ENCODE data around the gene PLA2G3. TPM values are rescaled to one million over a fixed set of nuclear protein-coding genes. Genes with fewer than 3 reads are reported as not detected.

The PLA2G3 gene
- total RNA-seq, 1 donor = 0.36 TPM

- H2AFZ ChIP-seq (ENCODE audit: low read length) = no peak overlapping the region
- no peak for TF ChIP-seq CTCF (IDR thresholded peaks at IDR 0.05; ENCODE audit: extremely low read depth, low read depth, low read length)
- H3K9me3 ChIP-seq (ENCODE audit: low read depth, low read length) = no peaks in the 10 kb centered on the region
- H3K4me2 ChIP-seq (ENCODE audit: insufficient read depth, low read length) = no peak overlapping the region
- peaks cover 75% of the 10 kb centered on the region for H3K79me2 ChIP-seq (ENCODE audit: insufficient read depth, low read length)
- H3K27me3 ChIP-seq (ENCODE audit: insufficient read depth, low read length) = no peaks in the 10 kb centered on the region
- no peak overlapping the region for H3K4me3 ChIP-seq (ENCODE audit: insufficient read depth, low read length)
- H3K27ac ChIP-seq (ENCODE audit: low read depth, low read length) = no peak overlapping the region
- H3K4me1 ChIP-seq (ENCODE audit: insufficient read depth, low read length) = peaks cover 4% of the 10 kb centered on the region
- peaks cover 95% of the 10 kb centered on the region for H3K36me3 ChIP-seq (ENCODE audit: insufficient read depth, low read length)
- H4K20me1 ChIP-seq (ENCODE audit: insufficient read depth, low read length) = peaks cover 62% of the 10 kb centered on the region
- peak; percentile 80 for DNase-seq (ENCODE audit: insufficient read length, low spot score, missing footprints)
Measured at GRCh38 chr22:31090217-31091085, 49.9 kb downstream of the PLA2G3 start.

- peaks cover 62% of the 10 kb centered on the region for H4K20me1 ChIP-seq (ENCODE audit: insufficient read depth, low read length)
- peaks cover 78% of the 10 kb centered on the region for H3K79me2 ChIP-seq (ENCODE audit: insufficient read depth, low read length)
- no peaks in the 10 kb centered on the region for H3K9me3 ChIP-seq (ENCODE audit: low read depth, low read length)
- H3K27me3 ChIP-seq (ENCODE audit: insufficient read depth, low read length) = no peaks in the 10 kb centered on the region
- DNase-seq (ENCODE audit: insufficient read length, low spot score, missing footprints) = peak; percentile 97
- H3K4me1 ChIP-seq (ENCODE audit: insufficient read depth, low read length) = peaks cover 9% of the 10 kb centered on the region
- H3K27ac ChIP-seq (ENCODE audit: low read depth, low read length) = no peak overlapping the region
- H3K4me3 ChIP-seq (ENCODE audit: insufficient read depth, low read length) = no peak overlapping the region
- TF ChIP-seq CTCF (IDR thresholded peaks at IDR 0.05; ENCODE audit: extremely low read depth, low read depth, low read length) = peak; percentile 82
- H3K4me2 ChIP-seq (ENCODE audit: insufficient read depth, low read length) = no peak overlapping the region
- H3K36me3 ChIP-seq (ENCODE audit: insufficient read depth, low read length) = peaks cover 85% of the 10 kb centered on the region
- no peak overlapping the region for H2AFZ ChIP-seq (ENCODE audit: low read length)
Measured at GRCh38 chr22:31089160-31090100, 50.9 kb downstream of the PLA2G3 start.

GRCh38 chr22:31088233-31088986, 51.9 kb downstream of the PLA2G3 start:
- Histone ChIP-seq H3K4me3 (ENCODE audit: insufficient read depth, low read length) (no peak overlapping the region), H3K4me2 (ENCODE audit: insufficient read depth, low read length) (no peak overlapping the region), H4K20me1 (ENCODE audit: insufficient read depth, low read length) (peaks cover 57% of the 10 kb centered on the region), H3K9me3 (ENCODE audit: low read depth, low read length) (no peaks in the 10 kb centered on the region), H3K79me2 (ENCODE audit: insufficient read depth, low read length) (peaks cover 88% of the 10 kb centered on the region), H3K36me3 (ENCODE audit: insufficient read depth, low read length) (peaks cover 82% of the 10 kb centered on the region), H3K27ac (ENCODE audit: low read depth, low read length) (no peak overlapping the region), H3K27me3 (ENCODE audit: insufficient read depth, low read length) (no peaks in the 10 kb centered on the region), H3K4me1 (ENCODE audit: insufficient read depth, low read length) (peaks cover 19% of the 10 kb centered on the region), H2AFZ (ENCODE audit: low read length) (no peak overlapping the region)
- DNase-seq (ENCODE audit: insufficient read length, low spot score, missing footprints) = peak; percentile 73
- TF ChIP-seq CTCF (IDR thresholded peaks at IDR 0.05; ENCODE audit: extremely low read depth, low read depth, low read length) = no peak
